A549 (cell line): Measurements from ENCODE around the gene SSH2. TPM values are rescaled to one million over a fixed set of nuclear protein-coding genes. Genes with fewer than 3 reads are reported as not detected.

Experiments used
- ATAC-seq, 2 experiments: fragments of 200-7000 bp in 1 of 2; fragments of >200 bp in 1 of 2; cut with Nextera tagmentation in 1 of 2; cut with Tn5 transposase in 1 of 2; 3 replicates each; pipeline versions ENCODE4 v1.8.0 to v1.9.1; 2018 to 2020; ENCODE audit warnings: mild to moderate bottlenecking in 1 of 2, moderate library complexity in 1 of 2
- CTCF ChIA-PET: fragments of 300-600 bp; sonication (Branson Sonifier 250); formaldehyde crosslinking; extraction: SDS; loops from one replicate; lab custom pipeline; 2021; ENCODE audit warnings: antibody characterized with exemption, inconsistent platforms; lab: Yijun Ruan, JAX
- POLR2A ChIA-PET: fragments of 350-600 bp; formaldehyde crosslinking; extraction: SDS; loops from one replicate; lab custom pipeline; 2021; ENCODE audit warnings: antibody characterized with exemption, inconsistent platforms; lab: Yijun Ruan, JAX
- DNase-seq, 2 experiments: peaks; one replicate each; pipeline versions ENCODE4 v3.0.0 to v3.0.0-alpha.2; 2011 to 2016; ENCODE audit warnings: low read depth in 1 of 2, low spot score in 1 of 2
- FAIRE-seq: peaks from 2 replicates; lab custom pipeline; 2011; peaks lifted over from hg19 to GRCh38; lab: Jason Lieb, UNC
- H3K27ac ChIP-seq, 2 experiments: fragments of >200 bp; sonication (Bioruptor Twin); formaldehyde crosslinking; 3 replicates each; pipeline ENCODE4 v1.5.1; 2016 to 2017
- H3K4me1 ChIP-seq: fragments of >200 bp; sonication (Bioruptor Twin); formaldehyde crosslinking; 3 replicates; pipeline ENCODE4 v1.6.1; 2016
- H3K4me2 ChIP-seq: fragments of >200 bp; sonication (Bioruptor Twin); formaldehyde crosslinking; 3 replicates; pipeline ENCODE4 v1.6.1; 2016
- H3K4me3 ChIP-seq: fragments of >200 bp; sonication (Bioruptor Twin); formaldehyde crosslinking; 3 replicates; pipeline ENCODE4 v1.5.1; 2016
- H3K9me3 ChIP-seq: fragments of >200 bp; sonication (Bioruptor Twin); formaldehyde crosslinking; 3 replicates; pipeline ENCODE4 v1.6.1; 2016
- CBX2 ChIP-seq: fragments of 200-600 bp; sonication (generic); IDR thresholded peaks from 2 replicates; pipeline ENCODE4 v1.6.1; 2016; ENCODE audit warnings: low read depth, mild to moderate bottlenecking, borderline replicate concordance
- CBX8 ChIP-seq: fragments of 200-600 bp; sonication (generic); IDR thresholded peaks from 2 replicates; pipeline ENCODE4 v1.6.1; 2016
- CHD2 ChIP-seq: fragments of 150-350 bp; IDR thresholded peaks from 2 replicates; pipeline ENCODE4 v1.6.1; 2014; ENCODE audit warnings: low read length; ENCODE audit not compliant: partially characterized antibody
- CHD4 ChIP-seq: fragments of 200-600 bp; sonication (generic); IDR thresholded peaks from 2 replicates; pipeline ENCODE4 v1.6.1; 2016; ENCODE audit warnings: antibody characterized with exemption, mild to moderate bottlenecking, borderline replicate concordance
- EHF ChIP-seq: fragments of 250-450 bp; sonication (Bioruptor Pico); IDR thresholded peaks from 2 replicates; pipeline ENCODE4 v1.5.0; 2020; ENCODE audit warnings: mild to moderate bottlenecking
- ESRRA ChIP-seq: fragments of 150-350 bp; IDR thresholded peaks from 2 replicates; pipeline ENCODE4 v1.6.1; 2014; ENCODE audit warnings: mild to moderate bottlenecking, low read length, borderline replicate concordance
- FOXS1 ChIP-seq: fragments of 250-450 bp; sonication (Bioruptor Pico); IDR thresholded peaks from 2 replicates; pipeline ENCODE4 v1.5.0; 2020; ENCODE audit warnings: mild to moderate bottlenecking, moderate library complexity
- HES2 ChIP-seq: fragments of >200 bp; sonication (Bioruptor Twin); formaldehyde crosslinking; IDR thresholded peaks from 2 replicates; pipeline ENCODE4 v1.6.1; 2016
- HEYL ChIP-seq: fragments of 250-450 bp; sonication (Bioruptor Pico); IDR thresholded peaks from 2 replicates; pipeline ENCODE4 v1.8.0; 2021; ENCODE audit warnings: mild to moderate bottlenecking, moderate library complexity
- HOXB13 ChIP-seq: fragments of 250-450 bp; sonication (Bioruptor Pico); IDR thresholded peaks from 2 replicates; pipeline ENCODE4 v1.5.0; 2020; ENCODE audit warnings: low read depth, mild to moderate bottlenecking, moderate library complexity
- RCOR1 ChIP-seq: fragments of 150-350 bp; IDR thresholded peaks from 2 replicates; pipeline ENCODE4 v1.6.1; 2014; ENCODE audit warnings: antibody characterized with exemption, low read length, low read depth
- RNF2 ChIP-seq: fragments of 200-600 bp; sonication (generic); IDR thresholded peaks from 2 replicates; pipeline ENCODE4 v1.6.1; 2016; ENCODE audit warnings: low read depth, mild to moderate bottlenecking, antibody characterized with exemption, moderate library complexity, borderline replicate concordance
- SREBF2 ChIP-seq: fragments of 450-650 bp; IDR thresholded peaks from 2 replicates; pipeline ENCODE4 v1.6.1; 2014; ENCODE audit warnings: mild to moderate bottlenecking, moderate library complexity
- USF2 ChIP-seq: fragments of 450-650 bp; IDR thresholded peaks from 2 replicates; pipeline ENCODE4 v1.6.1; 2014; ENCODE audit warnings: antibody characterized with exemption
- ZFP36 ChIP-seq: fragments of 450-650 bp; IDR thresholded peaks from 2 replicates; pipeline ENCODE4 v1.6.1; 2014; ENCODE audit warnings: borderline replicate concordance; ENCODE audit not compliant: partially characterized antibody
- ZNF302 ChIP-seq: fragments of 250-450 bp; sonication (Bioruptor Pico); IDR thresholded peaks from 2 replicates; pipeline ENCODE4 v1.9.0; 2021; ENCODE audit warnings: inconsistent platforms, mild to moderate bottlenecking, moderate library complexity
- WGBS: methylation state at CpG from one replicate; pipeline ENCODE4 v1.1.6; 2017; ENCODE audit errors: missing lambda C conversion rate; 5-methylcytosine and 5-hydroxymethylcytosine counted together
- polyA plus RNA-seq, 4 experiments: library from polyadenylated mRNA; depleted of rRNA in 3 of 4; stranded (reverse); fragments of >200 nt; fragmentation: RNase III in 1 of 4; extraction: RNeasy Plus Mini Kit Qiagen cat#74134 plus additional on column Dnase treatment in 1 of 4; gene quantifications; 2 replicates in 3 of 4; 3 replicates in 1 of 4; pipeline ENCODE4 v1.2.3, GENCODE V29; 2011 to 2017
- TF ChIP-seq, protein P1 (sequence below): fragments of 200-600 bp; sonication (generic); IDR thresholded peaks from 2 replicates; pipeline ENCODE4 v1.6.1; 2016; ENCODE audit warnings: antibody characterized with exemption, mild to moderate bottlenecking, moderate library complexity
- TF ChIP-seq, protein P2 (sequence below): IDR thresholded peaks from 2 replicates; pipeline ENCODE4 v1.6.1; 2012

Gene SSH2
- polyA plus RNA-seq, 2 of the 4 experiments (the other 2 are of a cell fraction) = 20.7 to 24.5 TPM

DNA sequence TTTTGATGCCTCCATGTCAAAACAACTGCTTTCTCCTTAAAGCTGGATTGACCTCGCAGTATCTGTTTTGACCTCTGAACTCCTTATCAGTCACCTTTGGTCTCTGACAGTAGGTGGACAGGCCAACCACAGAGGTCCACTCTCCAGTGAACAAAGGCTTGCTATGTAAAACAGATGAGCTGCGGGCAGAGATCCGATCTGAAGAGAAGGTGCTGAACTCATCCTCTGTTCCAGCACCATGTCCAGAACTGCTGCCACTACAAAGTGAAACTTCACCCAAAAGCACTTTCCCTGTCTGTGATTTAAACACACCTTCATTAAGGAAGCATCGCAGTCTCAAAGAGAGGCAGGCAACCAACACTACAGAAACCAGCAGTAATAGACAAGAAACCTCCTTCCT lies 190.0 kb downstream of the SSH2 start:
- CTCF ChIA-PET = interaction anchor here (1.6 kb wide), 1 partner anchor 51 kb away, joined by 3 read pairs; no protein-coding TSS in a partner anchor
- Histone ChIP-seq H3K4me2 (no peak overlapping the region), H3K4me3 (no peak overlapping the region), H3K4me1 (peaks cover 26% of the 10 kb centered on the region), H3K27ac (no peak overlapping the region), H3K9me3 (no peaks in the 10 kb centered on the region)
- DNase-seq = no peak
- FAIRE-seq = no peak
- POLR2A ChIA-PET = no interaction called here
- ATAC-seq = no peak
- WGBS = 81% methylated on average over 4 of the region's 4 CpGs
- no peak for TF ChIP-seq ZFP36
- TF ChIP-seq, protein P1, sequence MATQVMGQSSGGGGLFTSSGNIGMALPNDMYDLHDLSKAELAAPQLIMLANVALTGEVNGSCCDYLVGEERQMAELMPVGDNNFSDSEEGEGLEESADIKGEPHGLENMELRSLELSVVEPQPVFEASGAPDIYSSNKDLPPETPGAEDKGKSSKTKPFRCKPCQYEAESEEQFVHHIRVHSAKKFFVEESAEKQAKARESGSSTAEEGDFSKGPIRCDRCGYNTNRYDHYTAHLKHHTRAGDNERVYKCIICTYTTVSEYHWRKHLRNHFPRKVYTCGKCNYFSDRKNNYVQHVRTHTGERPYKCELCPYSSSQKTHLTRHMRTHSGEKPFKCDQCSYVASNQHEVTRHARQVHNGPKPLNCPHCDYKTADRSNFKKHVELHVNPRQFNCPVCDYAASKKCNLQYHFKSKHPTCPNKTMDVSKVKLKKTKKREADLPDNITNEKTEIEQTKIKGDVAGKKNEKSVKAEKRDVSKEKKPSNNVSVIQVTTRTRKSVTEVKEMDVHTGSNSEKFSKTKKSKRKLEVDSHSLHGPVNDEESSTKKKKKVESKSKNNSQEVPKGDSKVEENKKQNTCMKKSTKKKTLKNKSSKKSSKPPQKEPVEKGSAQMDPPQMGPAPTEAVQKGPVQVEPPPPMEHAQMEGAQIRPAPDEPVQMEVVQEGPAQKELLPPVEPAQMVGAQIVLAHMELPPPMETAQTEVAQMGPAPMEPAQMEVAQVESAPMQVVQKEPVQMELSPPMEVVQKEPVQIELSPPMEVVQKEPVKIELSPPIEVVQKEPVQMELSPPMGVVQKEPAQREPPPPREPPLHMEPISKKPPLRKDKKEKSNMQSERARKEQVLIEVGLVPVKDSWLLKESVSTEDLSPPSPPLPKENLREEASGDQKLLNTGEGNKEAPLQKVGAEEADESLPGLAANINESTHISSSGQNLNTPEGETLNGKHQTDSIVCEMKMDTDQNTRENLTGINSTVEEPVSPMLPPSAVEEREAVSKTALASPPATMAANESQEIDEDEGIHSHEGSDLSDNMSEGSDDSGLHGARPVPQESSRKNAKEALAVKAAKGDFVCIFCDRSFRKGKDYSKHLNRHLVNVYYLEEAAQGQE = no peak
- TF ChIP-seq CBX8 = no peak
- no peak for TF ChIP-seq RNF2
- TF ChIP-seq CHD4 = no peak
- TF ChIP-seq, all 56 proteins: peak for 0

GRCh38 chr17:29734640-29735039 lies 195.4 kb downstream of the SSH2 start:
- Histone ChIP-seq H3K4me2 (peak overlapping the region; percentile 13; the same call in 2 of the 3 replicates), H3K4me3 (no peak overlapping the region), H3K9me3 (no peaks in the 10 kb centered on the region), H3K27ac (no peak overlapping the region; a peak in 1 of 6 replicates), H3K4me1 (peaks cover 41% of the 10 kb centered on the region)
- DNase-seq = no peak
- ChIA-PET CTCF (interaction anchor here (0.6 to 1.6 kb wide), 6 partner anchors 10 to 197 kb away, joined by 3 to 6 read pairs (median 4); no protein-coding TSS in a partner anchor), POLR2A (interaction anchor here (0.6 kb wide), 1 partner anchor 10 kb away, joined by 3 read pairs; no protein-coding TSS in a partner anchor)
- TF ChIP-seq ESRRA (no peak), EHF (CRISPR knock-in tag) (no peak), HES2 (no peak), RCOR1 (no peak), ZNF302 (CRISPR knock-in tag) (no peak), CBX2 (no peak), HEYL (CRISPR knock-in tag) (no peak), SREBF2 (no peak), FOXS1 (CRISPR knock-in tag) (no peak), USF2 (no peak), CHD2 (no peak), HOXB13 (no peak)
- TF ChIP-seq, protein P2, sequence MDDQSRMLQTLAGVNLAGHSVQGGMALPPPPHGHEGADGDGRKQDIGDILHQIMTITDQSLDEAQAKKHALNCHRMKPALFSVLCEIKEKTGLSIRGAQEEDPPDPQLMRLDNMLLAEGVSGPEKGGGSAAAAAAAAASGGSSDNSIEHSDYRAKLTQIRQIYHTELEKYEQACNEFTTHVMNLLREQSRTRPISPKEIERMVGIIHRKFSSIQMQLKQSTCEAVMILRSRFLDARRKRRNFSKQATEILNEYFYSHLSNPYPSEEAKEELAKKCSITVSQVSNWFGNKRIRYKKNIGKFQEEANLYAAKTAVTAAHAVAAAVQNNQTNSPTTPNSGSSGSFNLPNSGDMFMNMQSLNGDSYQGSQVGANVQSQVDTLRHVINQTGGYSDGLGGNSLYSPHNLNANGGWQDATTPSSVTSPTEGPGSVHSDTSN = no peak
- FAIRE-seq = no peak
- no peak for ATAC-seq
